Chondrocyte (in vitro differentiated cells): ENCODE data around the gene MTAP. TPM values are rescaled to one million over a fixed set of nuclear protein-coding genes. Genes with fewer than 3 reads are reported as not detected.
A peak's percentile ranks its signal among the peaks of the same experiment; 100 is the strongest.
"Not testable (repeated sequence)": the region's sequence is repeated elsewhere in the genome, so short reads cannot be mapped to it uniquely, and the experiment has no call there.

Source experiments
- DNase-seq: peaks from one replicate; pipeline ENCODE4 v3.0.0; 2021; ENCODE audit warnings: mixed read lengths, low spot score
- H3K27ac Mint-ChIP-seq: one replicate; pipeline ENCODE4 v1.8.0; 2021; ENCODE audit warnings: mild to moderate bottlenecking, moderate library complexity, mixed read lengths; ENCODE audit not compliant: unreplicated experiment
- H3K27me3 Mint-ChIP-seq: 2 replicates; pipeline ENCODE4 v1.8.0; 2021; ENCODE audit warnings: low read depth, mixed read lengths
- H3K36me3 Mint-ChIP-seq: 2 replicates; pipeline ENCODE4 v1.8.0; 2021; ENCODE audit warnings: low read depth, mixed read lengths
- H3K4me1 Mint-ChIP-seq: 2 replicates; pipeline ENCODE4 v1.8.0; 2021; ENCODE audit warnings: low read depth, mild to moderate bottlenecking, mixed read lengths
- H3K4me3 Mint-ChIP-seq: one replicate; pipeline ENCODE4 v1.8.0; 2021; ENCODE audit warnings: mild to moderate bottlenecking, moderate library complexity, mixed read lengths; ENCODE audit not compliant: unreplicated experiment
- H3K9me3 Mint-ChIP-seq: 2 replicates; pipeline ENCODE4 v1.8.0; 2021; ENCODE audit warnings: low read depth, mixed read lengths
- total RNA-seq: library from RNA; stranded (reverse); gene quantifications from 3 replicates; pipeline ENCODE4 v1.2.1, GENCODE V29; 2021
- TF ChIP-seq, protein P1 (sequence below): fragments of 200-600 bp; sonication (generic); IDR thresholded peaks from 2 replicates; pipeline ENCODE4 v1.5.0; 2021; ENCODE audit warnings: antibody characterized with exemption, mild to moderate bottlenecking, moderate library complexity

The MTAP gene
- total RNA-seq, 1 donor from 2014 or later = 33.7 TPM

DNA sequence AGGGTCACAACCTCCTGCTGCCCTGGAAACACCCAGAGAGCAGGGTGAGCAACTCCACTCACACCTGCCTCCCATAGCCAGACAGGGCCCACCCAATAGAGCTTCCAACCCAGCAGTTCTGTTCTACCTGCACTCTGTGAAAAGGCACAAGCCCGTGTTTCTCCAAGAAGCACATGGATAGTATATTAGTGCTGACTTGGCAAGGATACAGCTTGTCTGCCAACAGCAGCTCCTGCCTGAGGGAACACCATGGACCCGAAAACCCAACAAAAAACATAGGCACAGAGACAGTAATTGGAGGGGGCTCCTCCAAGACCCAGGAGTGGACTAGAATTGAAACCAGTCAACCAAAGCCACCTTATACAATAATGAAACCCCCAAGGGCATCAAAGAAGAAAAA lies 143.2 kb downstream of the MTAP start:
- H3K4me1 Mint-ChIP-seq = no peaks in the 10 kb centered on the region
- TF ChIP-seq, protein P1, sequence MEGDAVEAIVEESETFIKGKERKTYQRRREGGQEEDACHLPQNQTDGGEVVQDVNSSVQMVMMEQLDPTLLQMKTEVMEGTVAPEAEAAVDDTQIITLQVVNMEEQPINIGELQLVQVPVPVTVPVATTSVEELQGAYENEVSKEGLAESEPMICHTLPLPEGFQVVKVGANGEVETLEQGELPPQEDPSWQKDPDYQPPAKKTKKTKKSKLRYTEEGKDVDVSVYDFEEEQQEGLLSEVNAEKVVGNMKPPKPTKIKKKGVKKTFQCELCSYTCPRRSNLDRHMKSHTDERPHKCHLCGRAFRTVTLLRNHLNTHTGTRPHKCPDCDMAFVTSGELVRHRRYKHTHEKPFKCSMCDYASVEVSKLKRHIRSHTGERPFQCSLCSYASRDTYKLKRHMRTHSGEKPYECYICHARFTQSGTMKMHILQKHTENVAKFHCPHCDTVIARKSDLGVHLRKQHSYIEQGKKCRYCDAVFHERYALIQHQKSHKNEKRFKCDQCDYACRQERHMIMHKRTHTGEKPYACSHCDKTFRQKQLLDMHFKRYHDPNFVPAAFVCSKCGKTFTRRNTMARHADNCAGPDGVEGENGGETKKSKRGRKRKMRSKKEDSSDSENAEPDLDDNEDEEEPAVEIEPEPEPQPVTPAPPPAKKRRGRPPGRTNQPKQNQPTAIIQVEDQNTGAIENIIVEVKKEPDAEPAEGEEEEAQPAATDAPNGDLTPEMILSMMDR = no peak
- DNase-seq = no peak
- H3K4me3 Mint-ChIP-seq = no peak overlapping the region
- peaks cover 18% of the 10 kb centered on the region for H3K9me3 Mint-ChIP-seq
- H3K27ac Mint-ChIP-seq = no peak overlapping the region
- peaks cover 4% of the 10 kb centered on the region for H3K27me3 Mint-ChIP-seq
- peaks cover 4% of the 10 kb centered on the region for H3K36me3 Mint-ChIP-seq

- Mint-ChIP-seq H3K36me3 (peaks cover 11% of the 10 kb centered on the region), H3K4me3 (no peak overlapping the region), H3K4me1 (no peaks in the 10 kb centered on the region), H3K27ac (no peak overlapping the region), H3K9me3 (peaks cover 15% of the 10 kb centered on the region), H3K27me3 (peaks cover 46% of the 10 kb centered on the region)
- DNase-seq = no peak
- TF ChIP-seq, protein P1 = no peak
Observed at GRCh38 chr9:21958833-21959232, 156.4 kb downstream of the MTAP start.

DNA sequence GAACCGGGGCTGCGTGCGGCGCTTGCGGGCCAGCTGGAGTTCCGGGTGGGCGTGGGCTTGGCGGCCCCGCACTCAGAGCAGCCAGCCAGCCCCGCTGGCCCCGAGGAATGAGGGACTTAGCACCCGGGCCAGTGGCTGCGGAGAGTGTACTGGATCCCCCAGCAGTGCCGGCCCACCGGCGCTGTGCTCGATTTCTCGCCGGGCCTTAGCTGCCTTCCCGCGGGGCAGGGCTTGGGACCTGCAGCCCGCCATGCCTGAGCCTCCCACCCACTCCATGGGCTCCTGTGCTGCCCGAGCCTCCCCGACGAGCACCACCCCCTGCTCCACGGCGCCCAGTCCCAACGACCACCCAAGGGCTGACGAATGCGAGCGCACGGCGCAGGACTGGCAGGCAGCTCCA lies 156.8 kb downstream of the MTAP start:
- not testable (repeated sequence) for DNase-seq, H3K27ac Mint-ChIP-seq, H3K4me3 Mint-ChIP-seq, H3K4me1 Mint-ChIP-seq
- Mint-ChIP-seq H3K27me3 (peaks cover 47% of the 10 kb centered on the region), H3K36me3 (peaks cover 11% of the 10 kb centered on the region), H3K9me3 (peaks cover 16% of the 10 kb centered on the region)

DNA sequence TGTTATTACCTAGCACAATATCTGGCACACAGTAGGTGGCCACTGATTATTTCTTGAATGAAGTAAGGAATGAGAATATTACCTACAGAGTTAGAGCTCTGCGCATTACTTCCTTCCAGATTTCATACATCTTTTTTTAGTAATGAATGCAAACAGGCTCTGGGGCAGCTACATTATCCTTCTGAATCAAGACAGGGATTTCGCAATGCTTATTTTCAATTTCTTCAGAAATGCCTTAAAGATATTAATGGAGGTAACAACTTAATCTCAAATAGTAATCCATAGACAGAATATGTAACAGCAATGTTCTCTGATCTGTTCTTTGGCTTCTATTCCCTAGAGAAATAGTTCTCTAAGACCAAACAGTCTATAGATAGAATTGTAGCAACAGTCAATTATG lies 159.1 kb downstream of the MTAP start:
- H3K4me3 Mint-ChIP-seq = no peak overlapping the region
- TF ChIP-seq, protein P1 = no peak
- peaks cover 11% of the 10 kb centered on the region for H3K4me1 Mint-ChIP-seq
- H3K36me3 Mint-ChIP-seq = peaks cover 11% of the 10 kb centered on the region
- peaks cover 16% of the 10 kb centered on the region for H3K9me3 Mint-ChIP-seq
- no peak overlapping the region for H3K27ac Mint-ChIP-seq
- peaks cover 53% of the 10 kb centered on the region for H3K27me3 Mint-ChIP-seq
- DNase-seq = no peak

DNA sequence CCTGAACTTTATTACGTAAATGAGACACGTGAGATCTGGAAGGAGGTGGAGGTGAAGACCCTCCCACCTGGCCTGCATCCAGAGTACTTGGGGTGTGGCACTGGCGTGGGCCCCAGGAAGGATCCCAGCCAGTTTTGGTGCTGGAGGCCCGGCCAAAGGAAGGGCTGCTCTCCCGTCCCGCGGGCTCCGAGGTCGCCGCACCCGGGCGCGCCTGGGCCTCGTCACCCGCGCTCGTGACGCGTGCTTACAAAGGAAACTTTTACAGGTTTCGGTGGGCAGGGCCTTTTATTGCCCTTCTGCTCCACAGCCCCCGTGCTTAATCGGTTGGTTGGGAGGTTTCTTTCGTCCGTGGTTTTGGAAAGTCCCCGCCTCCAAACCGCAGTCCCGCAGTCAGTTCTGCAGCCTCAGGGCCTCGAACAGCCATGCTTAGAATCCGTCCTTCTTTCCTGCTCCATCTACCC lies 162.5 kb downstream of the MTAP start:
- peaks cover 80% of the 10 kb centered on the region for H3K27me3 Mint-ChIP-seq

More for the DNA sequence above, 162.5 kb downstream of the MTAP start:
- peak overlapping the region; percentile 65 for H3K4me3 Mint-ChIP-seq
- peaks cover 16% of the 10 kb centered on the region for H3K9me3 Mint-ChIP-seq
- H3K27ac Mint-ChIP-seq = peak overlapping the region; percentile 45
- no peak for DNase-seq
- H3K36me3 Mint-ChIP-seq = peaks cover 25% of the 10 kb centered on the region
- peaks cover 21% of the 10 kb centered on the region for H3K4me1 Mint-ChIP-seq
- TF ChIP-seq, protein P1 = no peak
